Ascending aorta (tissue), 2 donors: Measurements from ENCODE around the gene MUSK. TPM values are rescaled to one million over a fixed set of nuclear protein-coding genes. Genes with fewer than 3 reads are reported as not detected.
"Not testable (repeated sequence)": the region's sequence is repeated elsewhere in the genome, so short reads cannot be mapped to it uniquely, and the experiment has no call there.

Experiments
- DNase-seq, 2 donors: peaks; one replicate each; pipeline ENCODE4 v3.0.0-alpha.2; 2019; ENCODE audit warnings: low spot score in 2 of 2
- H3K27ac ChIP-seq, 2 donors: fragments of 200-600 bp; sonication (generic); one replicate each; pipeline ENCODE4 v1.5.1; 2016 to 2017; ENCODE audit warnings: mild to moderate bottlenecking in 1 of 2
- H3K27me3 ChIP-seq: fragments of 200-600 bp; sonication (generic); one replicate; pipeline ENCODE4 v1.5.1; 2017
- H3K36me3 ChIP-seq, 2 donors: fragments of 200-600 bp; sonication (generic); one replicate each; pipeline ENCODE4 v1.5.1; 2016
- H3K4me1 ChIP-seq, 2 donors: fragments of 200-600 bp; sonication (generic); one replicate each; pipeline ENCODE4 v1.5.1; 2016 to 2017; ENCODE audit warnings: mild to moderate bottlenecking in 1 of 2
- H3K4me3 ChIP-seq, 2 donors: fragments of 200-600 bp; sonication (generic); one replicate each; pipeline ENCODE4 v1.5.1; 2016 to 2017; ENCODE audit warnings: mild to moderate bottlenecking in 1 of 2
- H3K9me3 ChIP-seq, 2 donors: fragments of 200-600 bp; sonication (generic); one replicate each; pipeline ENCODE4 v1.5.1; 2016
- CTCF ChIP-seq, 3 experiments: fragments of 200-600 bp in 2 of 3; fragments of 450-650 bp in 1 of 3; sonication (generic) in 2 of 3; IDR thresholded peaks; one replicate each; pipeline ENCODE4 v1.5.1; 2016 to 2019; ENCODE audit warnings: antibody characterized with exemption in 3 of 3, mild to moderate bottlenecking in 1 of 3, moderate library complexity in 1 of 3
- intact Hi-C: fragments of 100-400 bp; cut with DNase I; formaldehyde crosslinking; loops from one replicate; pipeline ENCODE4 v1.15.1; 2023
- total RNA-seq: library from RNA; depleted of rRNA; stranded (reverse); fragments of >200 nt; gene quantifications from one replicate; pipeline ENCODE4 v1.1.0, GENCODE V29; 2016

The MUSK gene
- total RNA-seq, 1 donor from 2014 or later, result not detected

GRCh38 chr9:110814159-110814558, 145.6 kb downstream of the MUSK start:
- Histone ChIP-seq H3K36me3 (no peaks in the 10 kb centered on the region), H3K27ac (no peak overlapping the region), H3K4me3 (no peak overlapping the region), H3K27me3 (no peaks in the 10 kb centered on the region), H3K9me3 (no peaks in the 10 kb centered on the region), H3K4me1 (no peaks in the 10 kb centered on the region)
- intact Hi-C loops, result no loop called here
- TF ChIP-seq CTCF (IDR thresholded peaks at IDR 0.05), result no peak
- DNase-seq, result no peak

- Histone ChIP-seq H3K4me3 (no peak overlapping the region), H3K36me3 (no peaks in the 10 kb centered on the region), H3K4me1 (no peaks in the 10 kb centered on the region), H3K9me3 (no peaks in the 10 kb centered on the region), H3K27me3 (no peaks in the 10 kb centered on the region), H3K27ac (no peak overlapping the region)
- DNase-seq, result no peak
- intact Hi-C loops, result no loop called here
- TF ChIP-seq CTCF (IDR thresholded peaks at IDR 0.05), result no peak
Measured at GRCh38 chr9:110815361-110815760, 146.8 kb downstream of the MUSK start.

GRCh38 chr9:110820381-110820780, 151.8 kb downstream of the MUSK start:
- no peak overlapping the region for H3K27ac ChIP-seq
- H3K36me3 ChIP-seq, result no peaks in the 10 kb centered on the region
- no peaks in the 10 kb centered on the region for H3K9me3 ChIP-seq
- TF ChIP-seq CTCF (IDR thresholded peaks at IDR 0.05), result no peak
- H3K4me1 ChIP-seq, result no peaks in the 10 kb centered on the region
- no peaks in the 10 kb centered on the region for H3K27me3 ChIP-seq
- no peak overlapping the region for H3K4me3 ChIP-seq
- DNase-seq, result no peak
- intact Hi-C loops, result no loop called here

GRCh38 chr9:110821064-110821463, 152.5 kb downstream of the MUSK start:
- H3K36me3 ChIP-seq, result no peaks in the 10 kb centered on the region
- no peaks in the 10 kb centered on the region for H3K4me1 ChIP-seq
- H3K27ac ChIP-seq, result no peak overlapping the region
- DNase-seq, result no peak
- intact Hi-C loops, result no loop called here
- H3K27me3 ChIP-seq, result no peaks in the 10 kb centered on the region
- no peaks in the 10 kb centered on the region for H3K9me3 ChIP-seq
- H3K4me3 ChIP-seq, result no peak overlapping the region
- no peak for TF ChIP-seq CTCF (IDR thresholded peaks at IDR 0.05)

- H3K9me3 ChIP-seq, DNase-seq, H3K4me3 ChIP-seq, intact Hi-C loops, H3K36me3 ChIP-seq, H3K27me3 ChIP-seq, H3K4me1 ChIP-seq, H3K27ac ChIP-seq: not testable (repeated sequence)
Measured at GRCh38 chr9:110825129-110825528, 156.5 kb downstream of the MUSK start.

- intact Hi-C loops, result no loop called here
- no peak for DNase-seq
- no peaks in the 10 kb centered on the region for H3K9me3 ChIP-seq
- no peaks in the 10 kb centered on the region for H3K27me3 ChIP-seq
- no peak overlapping the region for H3K27ac ChIP-seq
- H3K4me3 ChIP-seq, result no peak overlapping the region
- no peak for TF ChIP-seq CTCF (IDR thresholded peaks at IDR 0.05)
- H3K36me3 ChIP-seq, result no peaks in the 10 kb centered on the region
- peaks cover 0 to 9% of the 10 kb centered on the region in 2 donors for H3K4me1 ChIP-seq
Measured at GRCh38 chr9:110825950-110826349, 157.4 kb downstream of the MUSK start.

GRCh38 chr9:110826400-110826799, 157.8 kb downstream of the MUSK start:
- H3K36me3 ChIP-seq, H3K27ac ChIP-seq, H3K9me3 ChIP-seq, H3K4me1 ChIP-seq, DNase-seq, intact Hi-C loops, H3K4me3 ChIP-seq, H3K27me3 ChIP-seq: not testable (repeated sequence)
